Bronchial epithelial cell (primary cell): ENCODE results near the gene HCAR3. TPM values are rescaled to one million over a fixed set of nuclear protein-coding genes. Genes with fewer than 3 reads are reported as not detected.
A peak's percentile ranks its signal among the peaks of the same experiment; 100 is the strongest.

ENCODE experiments used
- DNase-seq: peaks from one replicate; pipeline ENCODE4 v3.0.0-alpha.2; 2010; ENCODE audit warnings: low read depth
- FAIRE-seq: peaks from 2 replicates; lab custom pipeline; 2011; peaks lifted over from hg19 to GRCh38; lab: Jason Lieb, UNC
- H3K27me3 ChIP-seq: 2 replicates; pipeline ENCODE4 v1.5.1; 2011; ENCODE audit warnings: low read length; ENCODE audit not compliant: control insufficient read depth, insufficient read depth
- H3K36me3 ChIP-seq: 2 replicates; pipeline ENCODE4 v1.5.1; 2011; ENCODE audit warnings: low read length; ENCODE audit not compliant: control insufficient read depth, insufficient read depth
- H3K4me3 ChIP-seq: 2 replicates; pipeline ENCODE4 v1.5.1; 2011; ENCODE audit warnings: mild to moderate bottlenecking, low read depth, low read length, control low read depth
- total RNA-seq: library from RNA; depleted of rRNA; stranded (reverse); fragments of >200 nt; gene quantifications from 2 replicates; pipeline ENCODE4 v1.2.1, GENCODE V29; 2014
- TF ChIP-seq, protein P1 (sequence below): IDR thresholded peaks from 2 replicates; pipeline ENCODE4 v1.5.1; 2011; ENCODE audit warnings: mild to moderate bottlenecking, moderate library complexity, low read length, control low read depth, inconsistent platforms; ENCODE audit not compliant: insufficient read depth, severe bottlenecking

Gene HCAR3
- total RNA-seq, 1 donor from 2014 or later: 0.26 TPM

DNA sequence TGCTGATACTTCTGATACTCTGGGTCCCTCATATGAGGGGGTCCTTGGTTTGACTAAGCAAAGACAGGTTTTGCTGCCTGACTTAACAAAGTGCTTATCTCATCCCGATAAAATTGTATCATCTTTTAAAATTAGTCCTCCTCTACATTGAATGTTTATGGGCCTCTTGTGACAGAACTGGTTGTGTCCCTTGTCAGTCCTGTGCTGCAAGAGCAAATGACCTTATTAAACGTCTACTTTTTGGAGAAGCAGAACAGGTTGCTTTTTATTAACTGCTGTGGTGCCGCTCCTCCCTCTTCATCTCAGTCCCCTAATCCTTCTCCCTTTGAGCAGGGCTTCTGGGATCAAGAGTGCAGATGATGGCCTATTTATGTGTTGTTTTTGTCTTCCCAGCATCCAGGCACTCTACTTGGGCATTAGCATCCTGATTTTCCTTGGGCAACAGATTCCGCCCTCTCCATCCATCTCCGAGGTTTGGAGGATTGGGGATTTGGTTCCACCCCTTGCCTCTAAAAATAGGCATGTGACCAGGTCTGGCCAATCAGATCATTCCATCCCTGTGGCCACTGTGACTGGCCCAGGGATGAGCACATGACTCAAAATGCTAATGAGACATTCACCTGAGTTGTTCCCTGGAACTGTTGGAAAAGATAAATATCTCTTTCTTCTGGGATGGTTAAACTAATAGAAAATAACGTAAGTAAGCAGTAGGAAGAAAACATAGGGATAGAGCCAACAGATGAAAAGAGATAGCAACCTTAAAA is 33.1 kb upstream of the HCAR3 start:
- TF ChIP-seq, protein P1, sequence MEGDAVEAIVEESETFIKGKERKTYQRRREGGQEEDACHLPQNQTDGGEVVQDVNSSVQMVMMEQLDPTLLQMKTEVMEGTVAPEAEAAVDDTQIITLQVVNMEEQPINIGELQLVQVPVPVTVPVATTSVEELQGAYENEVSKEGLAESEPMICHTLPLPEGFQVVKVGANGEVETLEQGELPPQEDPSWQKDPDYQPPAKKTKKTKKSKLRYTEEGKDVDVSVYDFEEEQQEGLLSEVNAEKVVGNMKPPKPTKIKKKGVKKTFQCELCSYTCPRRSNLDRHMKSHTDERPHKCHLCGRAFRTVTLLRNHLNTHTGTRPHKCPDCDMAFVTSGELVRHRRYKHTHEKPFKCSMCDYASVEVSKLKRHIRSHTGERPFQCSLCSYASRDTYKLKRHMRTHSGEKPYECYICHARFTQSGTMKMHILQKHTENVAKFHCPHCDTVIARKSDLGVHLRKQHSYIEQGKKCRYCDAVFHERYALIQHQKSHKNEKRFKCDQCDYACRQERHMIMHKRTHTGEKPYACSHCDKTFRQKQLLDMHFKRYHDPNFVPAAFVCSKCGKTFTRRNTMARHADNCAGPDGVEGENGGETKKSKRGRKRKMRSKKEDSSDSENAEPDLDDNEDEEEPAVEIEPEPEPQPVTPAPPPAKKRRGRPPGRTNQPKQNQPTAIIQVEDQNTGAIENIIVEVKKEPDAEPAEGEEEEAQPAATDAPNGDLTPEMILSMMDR: no peak
- Histone ChIP-seq H3K36me3 (no peaks in the 10 kb centered on the region), H3K27me3 (no peaks in the 10 kb centered on the region), H3K4me3 (no peak overlapping the region)
- no peak for DNase-seq
- no peak for FAIRE-seq

- Histone ChIP-seq H3K4me3 (no peak overlapping the region), H3K36me3 (no peaks in the 10 kb centered on the region), H3K27me3 (no peaks in the 10 kb centered on the region)
- TF ChIP-seq, protein P1: no peak
- DNase-seq (peak; percentile 44), FAIRE-seq (no peak)
These were observed 30.9 kb upstream of the HCAR3 start for GRCh38 chr12:122747224-122748135.

- no peak for FAIRE-seq
- DNase-seq: no peak
- TF ChIP-seq, protein P1: no peak
- Histone ChIP-seq H3K4me3 (no peak overlapping the region), H3K36me3 (no peaks in the 10 kb centered on the region), H3K27me3 (no peaks in the 10 kb centered on the region)
These were observed 27.4 kb upstream of the HCAR3 start for GRCh38 chr12:122743895-122744525.

DNA sequence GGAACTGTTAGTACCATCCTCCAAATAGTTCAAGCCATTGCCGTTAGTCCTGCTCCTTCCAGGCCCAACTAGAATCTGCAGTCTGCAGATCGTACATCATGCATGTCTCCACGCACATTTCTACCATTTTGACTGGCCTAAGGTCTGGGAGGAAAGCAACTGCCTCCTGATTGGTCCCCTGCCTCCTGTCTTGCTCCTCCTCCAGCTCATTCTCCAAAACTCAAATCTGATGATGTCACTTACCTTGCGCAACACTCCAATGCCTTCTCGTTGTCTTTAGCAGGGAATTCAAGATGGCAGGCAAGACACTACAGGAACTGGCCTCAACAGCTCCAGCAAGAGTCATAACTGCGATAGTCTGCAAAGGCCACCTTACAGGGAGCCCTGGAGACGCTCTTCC is 23.7 kb upstream of the HCAR3 start:
- Histone ChIP-seq H3K36me3 (no peaks in the 10 kb centered on the region), H3K27me3 (no peaks in the 10 kb centered on the region), H3K4me3 (no peak overlapping the region)
- no peak for DNase-seq
- TF ChIP-seq, protein P1: no peak
- no peak for FAIRE-seq

DNA sequence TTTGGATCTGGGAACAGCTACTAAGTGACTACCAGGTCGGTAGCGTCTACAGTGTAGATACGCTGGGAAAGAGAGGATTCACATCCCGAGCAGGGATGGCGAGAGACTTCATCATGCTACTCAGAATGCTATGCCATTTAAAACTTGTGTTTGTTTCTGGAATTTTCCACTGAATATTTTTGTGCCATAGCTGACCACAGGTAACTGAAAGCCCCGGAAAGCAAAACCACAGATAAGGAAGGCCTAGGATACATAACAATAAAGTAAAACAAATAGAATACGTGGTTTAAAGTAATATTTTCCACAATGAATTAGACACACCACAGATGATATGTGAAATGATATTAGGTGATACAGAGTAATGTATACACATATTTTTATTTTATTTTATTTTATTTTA is 22.0 kb upstream of the HCAR3 start:
- Histone ChIP-seq H3K4me3 (no peak overlapping the region), H3K36me3 (no peaks in the 10 kb centered on the region), H3K27me3 (no peaks in the 10 kb centered on the region)
- DNase-seq (no peak), FAIRE-seq (no peak)
- TF ChIP-seq, protein P1: no peak
